HCT116 (cell line): ENCODE measurements around the gene MALRD1. TPM values are rescaled to one million over a fixed set of nuclear protein-coding genes. Genes with fewer than 3 reads are reported as not detected.

ENCODE experiments used
- ATAC-seq: fragments of 200-7000 bp; cut with Tn5 transposase; 2 replicates; pipeline ENCODE4 v1.9.1; 2020; ENCODE audit warnings: mild to moderate bottlenecking, moderate library complexity
- BruUV-seq: library from RNA; stranded (reverse); fragments of 400-500 nt; replicated peaks from 2 replicates; lab custom pipeline; 2021; lab: Mats Ljungman, UMichigan
- CTCF ChIA-PET: fragments of 300-600 bp; sonication (Branson Sonifier 250); formaldehyde crosslinking; loops from one replicate; lab custom pipeline; 2021; ENCODE audit warnings: antibody characterized with exemption; lab: Charles Lee
- POLR2A ChIA-PET: fragments of 300-600, 350-600 bp; sonication (Branson Sonifier 250); formaldehyde crosslinking; loops from one replicate; lab custom pipeline; 2021; ENCODE audit warnings: antibody characterized with exemption; lab: Charles Lee
- RAD21 ChIA-PET, 2 experiments: fragments of 300-600 bp; sonication (Branson Sonifier 250); formaldehyde crosslinking; loops; one replicate each; lab custom pipeline; 2023; ENCODE audit warnings: low total read pairs in 2 of 2; ENCODE audit not compliant: uncharacterized antibody in 2 of 2, unreplicated experiment in 2 of 2, low non-redundant PET in 1 of 2; lab: Charles Lee
- DNase-seq: peaks from one replicate; pipeline ENCODE4 v3.0.0-alpha.2; 2010; ENCODE audit warnings: low read depth, low spot score
- H2AFZ ChIP-seq: fragments of 200-600 bp; shearing (Covaris generic), sonication (generic); 2 replicates; pipeline ENCODE4 v1.6.1; 2017; ENCODE audit warnings: low read depth, mixed run types, mixed read lengths, antibody characterized with exemption, low read length; ENCODE audit not compliant: poor library complexity, severe bottlenecking
- H3K27ac ChIP-seq: 2 replicates; pipeline ENCODE4 v1.5.1; 2012; ENCODE audit warnings: low read depth, low read length
- H3K27me3 ChIP-seq: fragments of 200-600 bp; sonication (generic); 2 replicates; pipeline ENCODE4 v1.6.1; 2016; ENCODE audit warnings: mixed run types, low read length, mixed read lengths; ENCODE audit not compliant: insufficient read depth
- H3K36me3 ChIP-seq, 2 experiments: fragments of 200-500 bp in 1 of 2; fragments of 200-600 bp in 1 of 2; sonication (Bioruptor generic) in 1 of 2; sonication (generic) in 1 of 2; 2 replicates each; pipeline versions ENCODE4 v1.5.1 to v1.6.1; 2014 to 2016; ENCODE audit warnings: low read length in 2 of 2, inconsistent platforms in 1 of 2, mixed read lengths in 1 of 2, mixed run types in 1 of 2; ENCODE audit not compliant: insufficient read depth in 2 of 2, control insufficient read depth in 1 of 2
- H3K4me1 ChIP-seq, 2 experiments: fragments of 200-600 bp in 1 of 2; sonication (generic) in 1 of 2; 2 replicates each; pipeline versions ENCODE4 v1.5.1 to v1.6.1; 2012 to 2017; ENCODE audit warnings: low read length in 2 of 2, inconsistent platforms in 1 of 2, mild to moderate bottlenecking in 1 of 2, mixed read lengths in 1 of 2, mixed run types in 1 of 2, moderate library complexity in 1 of 2; ENCODE audit not compliant: insufficient read depth in 2 of 2, control insufficient read depth in 1 of 2
- H3K4me2 ChIP-seq: fragments of 200-600 bp; sonication (generic); 2 replicates; pipeline ENCODE4 v1.6.1; 2017; ENCODE audit warnings: mixed run types, low read length, mixed read lengths
- H3K4me3 ChIP-seq, 2 experiments: fragments of 200-600 bp in 1 of 2; sonication (generic) in 1 of 2; replicated peaks in 1 of 2; 2 replicates each; pipeline ENCODE4 v1.5.1; 2011 to 2016; ENCODE audit warnings: low read length in 2 of 2, control low read depth in 1 of 2, low read depth in 1 of 2, mild to moderate bottlenecking in 1 of 2, mixed read lengths in 1 of 2, mixed run types in 1 of 2
- H3K79me2 ChIP-seq: fragments of 200-600 bp; sonication (generic); 2 replicates; pipeline ENCODE4 v1.6.1; 2017; ENCODE audit warnings: mild to moderate bottlenecking, mixed run types, low read length, moderate library complexity, mixed read lengths; ENCODE audit not compliant: insufficient read depth
- H3K9ac ChIP-seq: fragments of 200-600 bp; sonication (generic); 2 replicates; pipeline ENCODE4 v1.6.1; 2016; ENCODE audit warnings: low read length, mixed read lengths
- H3K9me2 ChIP-seq: fragments of 200-600 bp; sonication (generic), shearing (Covaris generic); 2 replicates; pipeline ENCODE4 v1.6.1; 2017; ENCODE audit warnings: mixed run types, mild to moderate bottlenecking, moderate library complexity; ENCODE audit not compliant: insufficient read depth
- H3K9me3 ChIP-seq, 2 experiments: fragments of 200-500 bp in 1 of 2; fragments of 200-600 bp in 1 of 2; sonication (Bioruptor generic) in 1 of 2; sonication (generic) in 1 of 2; 2 replicates each; pipeline ENCODE4 v1.6.1; 2014 to 2017; ENCODE audit warnings: low read length in 2 of 2, mixed read lengths in 2 of 2, inconsistent platforms in 1 of 2, low read depth in 1 of 2, mild to moderate bottlenecking in 1 of 2, mixed run types in 1 of 2, moderate library complexity in 1 of 2; ENCODE audit not compliant: control insufficient read depth in 1 of 2, insufficient read depth in 1 of 2
- H4K20me1 ChIP-seq: fragments of 200-600 bp; sonication (generic), shearing (Covaris generic); 2 replicates; pipeline ENCODE4 v1.6.1; 2017; ENCODE audit warnings: mixed run types, mild to moderate bottlenecking, moderate library complexity; ENCODE audit not compliant: insufficient read depth
- ATF3 ChIP-seq: IDR thresholded peaks from 2 replicates; pipeline ENCODE4 v1.6.1; 2012
- CEBPB ChIP-seq: IDR thresholded peaks from 2 replicates; pipeline ENCODE4 v1.6.1; 2012; ENCODE audit warnings: low read depth
- ELF1 ChIP-seq: IDR thresholded peaks from 2 replicates; pipeline ENCODE4 v1.6.1; 2012; ENCODE audit warnings: low read depth, borderline replicate concordance
- EZH2 ChIP-seq: fragments of 200-600 bp; sonication (generic); IDR thresholded peaks from 2 replicates; pipeline ENCODE4 v1.6.1; 2017; ENCODE audit warnings: antibody characterized with exemption, mixed run types
- EZH2phosphoT487 ChIP-seq: fragments of 200-600 bp; IDR thresholded peaks from 2 replicates; pipeline ENCODE4 v1.6.1; 2018; ENCODE audit warnings: antibody characterized with exemption, borderline replicate concordance
- FOSL1 ChIP-seq: IDR thresholded peaks from 2 replicates; pipeline ENCODE4 v1.6.1; 2012; ENCODE audit warnings: low read depth
- JUND ChIP-seq: IDR thresholded peaks from 2 replicates; pipeline ENCODE4 v1.6.1; 2012
- MAX ChIP-seq: IDR thresholded peaks from 2 replicates; pipeline ENCODE4 v1.6.1; 2012
- RAD21 ChIP-seq: IDR thresholded peaks from 2 replicates; pipeline ENCODE4 v1.6.1; 2012; ENCODE audit warnings: low read depth, mild to moderate bottlenecking
- REST ChIP-seq: IDR thresholded peaks from 2 replicates; pipeline ENCODE4 v1.6.1; 2012; ENCODE audit warnings: low read depth
- SIN3A ChIP-seq: IDR thresholded peaks from 2 replicates; pipeline ENCODE4 v1.6.1; 2012; ENCODE audit warnings: low read depth
- SP1 ChIP-seq: IDR thresholded peaks from 2 replicates; pipeline ENCODE4 v1.6.1; 2012; ENCODE audit warnings: low read depth
- SRF ChIP-seq: IDR thresholded peaks from 2 replicates; pipeline ENCODE4 v1.6.1; 2012; ENCODE audit warnings: low read depth
- TCF7L2 ChIP-seq: IDR thresholded peaks from 2 replicates; pipeline ENCODE4 v1.7.0; 2011; ENCODE audit warnings: borderline replicate concordance, inconsistent platforms; ENCODE audit not compliant: insufficient read depth, insufficient read length; ENCODE audit errors: extremely low read depth
- YY1 ChIP-seq: IDR thresholded peaks from 2 replicates; pipeline ENCODE4 v1.6.1; 2011; ENCODE audit warnings: low read length, low read depth, moderate library complexity, mild to moderate bottlenecking; ENCODE audit not compliant: insufficient replicate concordance; ENCODE audit errors: extremely low read depth
- ZBTB33 ChIP-seq: IDR thresholded peaks from 2 replicates; pipeline ENCODE4 v1.6.1; 2011; ENCODE audit warnings: mild to moderate bottlenecking, low read length, moderate library complexity; ENCODE audit not compliant: insufficient replicate concordance; ENCODE audit errors: extremely low read depth
- ZFX ChIP-seq: fragments of 450-650 bp; IDR thresholded peaks from 2 replicates; pipeline ENCODE4 v1.6.1; 2017
- ZNF274 ChIP-seq: fragments of 200-500 bp; sonication (Bioruptor generic); IDR thresholded peaks from 2 replicates; pipeline ENCODE4 v1.6.1; 2014; ENCODE audit warnings: mild to moderate bottlenecking, low read depth, low read length, inconsistent platforms
- intact Hi-C: fragments of 100-400 bp; cut with micrococcal nuclease; formaldehyde crosslinking; loops from 2 replicates; pipeline ENCODE4 v1.10.0; 2022
- total RNA-seq: library from RNA; stranded (reverse); gene quantifications from one replicate; pipeline ENCODE4 v1.2.1, GENCODE V29; 2021; ENCODE audit not compliant: unreplicated experiment

Gene MALRD1
- total RNA-seq, 1 experiment from 2014 or later, result not detected

GRCh38 chr10:19111501-19112267 lies 63.1 kb downstream of the MALRD1 start:
- no peak overlapping the region for H3K9ac ChIP-seq
- intact Hi-C loops, result no loop called here
- peaks cover 9 to 10% of the 10 kb centered on the region in 2 experiments; a peak in 2 of 4 replicates for H3K9me3 ChIP-seq
- H3K36me3 ChIP-seq, result no peaks in the 10 kb centered on the region
- H3K79me2 ChIP-seq, result no peaks in the 10 kb centered on the region
- TF ChIP-seq ZNF274 (no peak), RAD21 (no peak), YY1 (no peak), SRF (no peak), FOSL1 (no peak), ATF3 (no peak), EZH2 (no peak), ELF1 (no peak), ZFX (no peak), JUND (no peak), CEBPB (no peak), MAX (no peak), EZH2phosphoT487 (no peak), REST (no peak), SIN3A (no peak), SP1 (no peak), TCF7L2 (no peak), ZBTB33 (no peak)
- no peak overlapping the region for H2AFZ ChIP-seq
- H3K4me3 ChIP-seq, result no peak overlapping the region
- RAD21 ChIA-PET, result no interaction called here
- no peak for DNase-seq
- no TSS peak for BruUV-seq
- H3K27me3 ChIP-seq, result no peaks in the 10 kb centered on the region
- H3K9me2 ChIP-seq, result no peaks in the 10 kb centered on the region
- H3K4me2 ChIP-seq, result no peak overlapping the region
- no peaks in the 10 kb centered on the region for H3K4me1 ChIP-seq
- H3K27ac ChIP-seq, result no peak overlapping the region
- no peak for ATAC-seq
- CTCF ChIA-PET, result no interaction called here
- POLR2A ChIA-PET, result no interaction called here
- no peaks in the 10 kb centered on the region for H4K20me1 ChIP-seq
